Suprapubic skin (tissue), 3 donors: ENCODE measurements around the gene ASCL5.

Experiments used
- CTCF ChIP-seq, 2 donors: fragments of 200-600 bp in 1 of 2; fragments of 450-650 bp in 1 of 2; sonication (generic) in 1 of 2; IDR thresholded peaks; one replicate each; pipeline ENCODE4 v1.5.1; 2016 to 2019; ENCODE audit warnings: antibody characterized with exemption in 2 of 2, mild to moderate bottlenecking in 1 of 2, moderate library complexity in 1 of 2
- EP300 ChIP-seq: sonication (generic); formaldehyde crosslinking; IDR thresholded peaks from one replicate; pipeline ENCODE4 v1.6.1; 2017; ENCODE audit warnings: antibody characterized with exemption
- POLR2A ChIP-seq, 2 donors: fragments of 450-650 bp; IDR thresholded peaks; one replicate each; pipeline ENCODE4 v1.6.1; 2017; ENCODE audit warnings: antibody characterized with exemption in 2 of 2, mild to moderate bottlenecking in 2 of 2, moderate library complexity in 2 of 2

DNA sequence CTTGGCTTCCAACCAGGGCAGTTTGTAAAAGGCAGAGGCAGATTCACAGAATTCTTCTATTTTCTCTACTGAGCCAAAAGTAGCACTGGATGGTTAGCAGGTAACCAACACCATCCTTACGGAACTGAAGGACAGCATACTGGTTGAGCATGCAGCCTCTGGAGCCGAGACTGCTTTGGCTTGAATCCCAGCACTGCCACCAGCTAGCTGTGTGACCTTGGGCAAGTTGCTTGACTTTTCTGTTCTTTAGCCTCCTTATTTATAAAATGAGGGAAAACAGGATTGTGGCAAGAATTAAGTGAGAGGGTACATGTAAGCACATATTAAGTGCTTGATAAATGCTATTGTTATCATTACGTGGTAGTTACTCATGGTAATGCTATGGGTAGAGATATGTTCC lies 34.2 kb downstream of the ASCL5 start:
- no peak for TF ChIP-seq POLR2A (IDR thresholded peaks at IDR 0.05)
- TF ChIP-seq EP300 = no peak
- no peak for TF ChIP-seq CTCF (IDR thresholded peaks at IDR 0.05)
